RWPE1 (cell line): ENCODE results near the gene ALDH1B1.
"Not testable (repeated sequence)": the region's sequence is repeated elsewhere in the genome, so short reads cannot be mapped to it uniquely, and the experiment has no call there.

Experiments used
- CTCF ChIA-PET: fragments of 350-600 bp; sonication (Branson Sonifier 250); formaldehyde crosslinking; extraction: SDS; loops from one replicate; lab custom pipeline; 2021; lab: Yijun Ruan, JAX
- POLR2A ChIA-PET: fragments of 400-600 bp; formaldehyde crosslinking; extraction: SDS; loops from one replicate; lab custom pipeline; 2020; ENCODE audit warnings: antibody characterized with exemption; ENCODE audit not compliant: low non-redundant PET; lab: Yijun Ruan, JAX
- DNase-seq: peaks from one replicate; pipeline ENCODE4 v3.0.0; 2012; ENCODE audit warnings: low spot score
- H3K27ac ChIP-seq: fragments of 450-650 bp; 2 replicates; pipeline ENCODE4 v1.5.1; 2017
- TF ChIP-seq, protein P1 (sequence below): fragments of 450-650 bp; conservative IDR thresholded peaks from 2 replicates; pipeline ENCODE4 v1.5.1; 2017; ENCODE audit warnings: low read depth, mild to moderate bottlenecking

ALDH1B1 gene

DNA sequence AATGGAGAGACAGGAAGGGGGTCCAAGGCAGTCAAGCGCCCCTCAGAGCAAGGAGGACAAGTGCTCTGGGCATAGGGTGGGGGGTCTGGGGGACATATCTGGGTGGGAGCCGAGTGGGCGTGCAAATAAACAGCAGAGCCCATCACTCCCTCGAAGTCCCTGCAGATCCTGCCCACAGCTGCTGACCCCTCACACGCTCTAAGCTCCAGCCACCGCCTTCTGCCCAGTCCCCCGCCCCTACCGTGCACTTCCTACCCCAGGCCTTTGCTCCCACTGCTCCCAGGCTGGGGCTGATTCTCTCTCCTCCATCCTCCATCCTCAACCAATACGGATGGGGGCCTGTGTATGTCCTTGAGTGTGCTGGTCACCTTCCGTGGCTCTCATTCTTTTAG is 16.9 kb upstream of the ALDH1B1 start:
- POLR2A ChIA-PET = no interaction called here

DNA sequence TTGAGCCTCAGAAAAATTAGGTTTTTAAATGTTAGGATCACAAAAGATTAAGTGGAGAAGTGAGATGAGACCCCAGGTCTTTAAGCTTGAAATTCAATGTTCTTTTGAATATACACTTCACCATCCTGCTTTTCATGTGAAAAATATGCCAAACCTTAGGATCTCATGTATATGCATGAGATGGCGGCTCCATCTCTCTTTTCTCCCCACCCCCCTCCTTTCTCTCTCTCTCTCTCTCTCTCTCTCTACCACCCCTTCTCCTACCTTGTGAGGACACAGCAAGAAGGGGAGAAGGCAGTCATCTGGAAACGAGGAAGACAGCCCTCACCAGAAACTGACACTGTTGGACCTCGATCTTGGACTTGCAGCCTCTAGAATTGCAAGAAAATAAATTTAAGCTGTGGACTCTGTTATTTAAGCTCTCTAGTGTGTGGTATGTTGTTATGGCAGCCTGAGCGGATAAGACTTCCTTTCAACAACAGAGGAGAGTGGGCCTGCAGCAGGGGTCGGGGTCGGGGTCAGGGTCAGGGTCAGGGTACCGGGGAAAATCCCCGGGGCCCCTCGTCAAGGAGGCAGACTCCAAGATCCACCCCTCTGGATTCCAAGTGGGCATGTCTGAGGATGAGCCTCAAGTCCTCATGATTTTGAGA is 16.4 kb upstream of the ALDH1B1 start:
- ChIA-PET CTCF (no interaction called here), POLR2A (no interaction called here)
- TF ChIP-seq, protein P1, sequence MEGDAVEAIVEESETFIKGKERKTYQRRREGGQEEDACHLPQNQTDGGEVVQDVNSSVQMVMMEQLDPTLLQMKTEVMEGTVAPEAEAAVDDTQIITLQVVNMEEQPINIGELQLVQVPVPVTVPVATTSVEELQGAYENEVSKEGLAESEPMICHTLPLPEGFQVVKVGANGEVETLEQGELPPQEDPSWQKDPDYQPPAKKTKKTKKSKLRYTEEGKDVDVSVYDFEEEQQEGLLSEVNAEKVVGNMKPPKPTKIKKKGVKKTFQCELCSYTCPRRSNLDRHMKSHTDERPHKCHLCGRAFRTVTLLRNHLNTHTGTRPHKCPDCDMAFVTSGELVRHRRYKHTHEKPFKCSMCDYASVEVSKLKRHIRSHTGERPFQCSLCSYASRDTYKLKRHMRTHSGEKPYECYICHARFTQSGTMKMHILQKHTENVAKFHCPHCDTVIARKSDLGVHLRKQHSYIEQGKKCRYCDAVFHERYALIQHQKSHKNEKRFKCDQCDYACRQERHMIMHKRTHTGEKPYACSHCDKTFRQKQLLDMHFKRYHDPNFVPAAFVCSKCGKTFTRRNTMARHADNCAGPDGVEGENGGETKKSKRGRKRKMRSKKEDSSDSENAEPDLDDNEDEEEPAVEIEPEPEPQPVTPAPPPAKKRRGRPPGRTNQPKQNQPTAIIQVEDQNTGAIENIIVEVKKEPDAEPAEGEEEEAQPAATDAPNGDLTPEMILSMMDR = no peak
- no peak for DNase-seq
- H3K27ac ChIP-seq = no peak overlapping the region

More for the DNA sequence above, 16.9 kb upstream of the ALDH1B1 start:
- no peak overlapping the region for H3K27ac ChIP-seq
- CTCF ChIA-PET = no interaction called here
- DNase-seq = no peak
- TF ChIP-seq, protein P1 = no peak

DNA sequence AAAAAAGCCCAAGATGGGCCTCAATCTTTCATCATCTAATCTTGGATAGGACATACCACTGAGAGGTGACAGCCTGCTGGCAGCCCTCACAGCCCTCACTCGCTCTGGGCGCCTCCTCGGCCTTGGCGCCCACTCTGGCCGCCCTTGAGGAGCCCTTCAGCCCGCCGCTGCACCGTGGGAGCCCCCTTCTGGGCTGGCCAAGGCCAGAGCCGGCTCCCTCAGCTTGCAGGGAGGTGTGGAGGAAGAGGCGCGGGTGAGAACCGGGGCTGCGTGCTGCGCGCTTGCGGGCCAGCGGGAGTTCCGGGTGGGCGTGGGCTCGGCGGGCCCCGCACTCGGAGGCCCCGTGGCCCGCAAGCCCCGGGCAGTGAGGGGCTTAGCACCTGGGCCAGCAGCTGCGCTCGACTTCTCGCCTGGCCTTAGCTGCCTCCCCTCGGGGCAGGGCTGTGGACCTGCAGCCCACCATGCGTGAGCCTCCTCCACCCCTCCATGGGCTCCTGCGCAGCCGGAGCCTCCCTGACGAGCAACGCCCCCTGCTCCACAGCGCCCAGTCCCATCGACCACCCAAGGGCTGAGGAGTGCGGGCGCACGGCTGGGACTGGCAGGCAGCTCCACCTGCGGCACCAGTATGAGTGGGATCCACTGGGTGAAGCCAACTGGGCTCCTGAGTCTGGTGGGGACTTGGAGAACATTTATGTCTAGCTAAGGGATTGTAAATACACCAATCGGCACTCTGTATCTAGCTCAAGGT is 15.0 kb upstream of the ALDH1B1 start:
- H3K27ac ChIP-seq, DNase-seq, CTCF ChIA-PET: not testable (repeated sequence)
- POLR2A ChIA-PET = interaction anchor here (0.7 kb wide), 1 partner anchor 331 kb away, joined by 3 read pairs; no protein-coding TSS in a partner anchor

DNA sequence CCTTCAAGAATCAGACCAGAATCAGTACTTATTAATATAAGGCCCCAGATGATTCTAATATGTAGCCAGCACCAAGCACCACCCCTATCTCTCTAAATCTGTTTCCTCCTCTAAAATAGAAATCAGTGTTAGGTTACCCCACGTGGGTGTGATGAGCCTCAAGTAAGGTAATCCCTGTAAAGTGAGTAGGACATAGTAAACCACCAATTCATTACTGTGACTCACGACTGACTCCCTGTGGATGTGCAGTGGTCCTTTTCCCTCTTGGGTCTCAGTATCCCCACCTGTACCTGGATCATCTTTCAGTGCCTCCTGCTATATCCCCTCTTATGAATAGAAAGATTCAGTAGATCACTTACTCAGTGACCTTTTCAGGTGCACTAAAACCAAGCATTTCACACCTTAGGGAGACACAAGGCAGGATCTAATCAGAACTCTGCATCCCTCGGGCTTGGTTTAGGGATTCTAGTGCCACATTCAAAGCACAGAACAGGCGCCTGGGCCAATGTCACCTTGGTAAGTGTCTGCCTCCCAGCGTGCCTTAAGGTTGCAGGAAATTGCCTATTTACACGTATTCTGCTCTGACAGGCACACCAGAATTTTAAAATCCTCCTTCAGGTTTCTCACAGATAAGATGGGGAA is 12.2 kb upstream of the ALDH1B1 start:
- H3K27ac ChIP-seq = no peak overlapping the region
- CTCF ChIA-PET = no interaction called here
- no peak for DNase-seq
- TF ChIP-seq, protein P1 = no peak
- POLR2A ChIA-PET = no interaction called here

DNA sequence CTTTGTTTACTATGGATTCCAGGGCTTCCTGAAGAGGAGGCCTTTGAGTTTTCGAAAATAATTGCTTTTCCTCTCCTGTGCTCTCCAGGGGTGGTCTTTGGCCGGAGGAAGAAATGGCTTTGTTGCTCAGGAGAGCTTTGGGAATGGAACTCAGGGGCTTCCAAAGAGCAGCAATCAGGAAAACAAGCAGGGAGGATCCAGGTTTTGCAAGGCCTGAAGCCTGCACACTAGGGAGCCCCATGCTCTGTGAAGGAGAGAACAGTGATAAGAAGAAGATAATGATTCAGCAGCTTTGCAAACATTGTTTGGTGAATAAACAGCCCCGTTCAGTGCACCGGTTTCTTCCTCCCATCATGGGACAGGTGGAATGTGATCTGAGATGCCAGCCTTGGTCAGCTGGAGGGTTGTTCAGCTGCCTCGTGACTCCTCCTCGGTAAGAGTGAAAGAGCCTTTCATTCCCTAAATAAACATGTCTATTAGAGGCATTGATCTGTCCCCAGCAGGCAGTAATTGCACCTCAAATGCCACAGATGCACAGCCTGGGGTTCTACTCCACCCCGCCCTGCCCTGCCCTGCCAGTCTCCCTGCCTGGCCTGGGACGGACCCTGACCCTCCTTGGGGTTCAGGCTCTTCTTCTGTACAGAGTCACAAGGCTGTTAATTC is 11.5 kb upstream of the ALDH1B1 start:
- DNase-seq = no peak
- ChIA-PET CTCF (interaction anchor here (0.5 kb wide), 1 partner anchor 257 kb away, joined by 3 read pairs; no protein-coding TSS in a partner anchor), POLR2A (no interaction called here)
- TF ChIP-seq, protein P1 = no peak
- no peak overlapping the region for H3K27ac ChIP-seq

DNA sequence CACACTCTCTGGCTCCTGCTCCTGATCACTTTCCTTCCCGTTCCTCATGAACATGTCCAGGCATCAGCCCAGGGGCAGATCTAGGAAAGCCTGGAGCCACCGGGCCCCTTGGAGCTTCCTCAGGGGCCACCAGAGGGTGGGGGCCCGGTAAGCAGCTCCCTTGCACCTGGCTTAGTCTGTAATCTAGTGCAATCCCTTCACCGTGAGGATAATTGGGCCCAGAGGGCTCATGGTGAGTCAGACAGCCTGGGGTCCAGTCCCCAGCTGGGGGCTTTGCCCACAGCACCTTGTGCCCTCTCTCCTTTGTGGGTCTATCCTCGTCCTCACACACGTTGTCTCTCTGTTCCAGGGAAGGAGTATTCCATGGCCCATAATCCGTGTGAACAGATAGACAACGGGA is 10.4 kb upstream of the ALDH1B1 start:
- ChIA-PET CTCF (no interaction called here), POLR2A (no interaction called here)
- no peak for DNase-seq
- no peak overlapping the region for H3K27ac ChIP-seq
- TF ChIP-seq, protein P1 = no peak
